Hematopoietic multipotent progenitor cell treated with erythropoietin and hydrocortisone succinate and interleukin-3 and kit ligand, for 4 days (in vitro differentiated cells): Measurements from ENCODE around the gene DPEP2NB.
"Not testable (repeated sequence)": the region's sequence is repeated elsewhere in the genome, so short reads cannot be mapped to it uniquely, and the experiment has no call there.

ENCODE experiments used
- DNase-seq: peaks from one replicate; pipeline ENCODE4 v3.0.0-alpha.2; 2015

Gene DPEP2NB

GRCh38 chr16:67979955-67980678 lies 35.6 kb downstream of the DPEP2NB start, which contains the start of gene DPEP3:
DPEP3 (minus strand) TSS chr16:67980499; CDS start chr16:67980380, 119 bp downstream.
- peak; percentile 52 for DNase-seq

- DNase-seq, result no peak
These were observed 38.1 kb downstream of the DPEP2NB start for GRCh38 chr16:67977469-67978227.

- DNase-seq, result no peak
These were observed 38.7 kb downstream of the DPEP2NB start for GRCh38 chr16:67977005-67977404.

DNA sequence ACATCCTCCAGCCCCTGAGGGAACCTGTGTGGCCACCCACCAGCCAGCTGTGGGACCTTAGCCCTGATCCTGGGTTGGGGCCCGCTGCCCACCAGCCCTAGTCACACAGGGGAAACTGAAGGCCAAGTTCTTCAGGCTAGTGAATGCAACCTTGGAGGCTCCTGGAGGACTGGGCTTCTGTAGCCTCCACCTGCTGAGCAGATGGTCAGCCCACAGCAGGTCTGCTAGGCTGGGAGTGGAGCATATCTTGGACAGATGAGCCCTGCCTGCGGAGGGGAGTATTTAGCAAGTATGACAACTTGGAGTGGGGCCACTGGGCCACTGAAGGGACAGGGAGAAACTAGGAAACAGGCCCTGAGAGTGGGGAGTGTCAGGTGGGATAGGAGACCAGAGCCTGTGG lies 39.5 kb downstream of the DPEP2NB start:
- DNase-seq, result no peak

DNA sequence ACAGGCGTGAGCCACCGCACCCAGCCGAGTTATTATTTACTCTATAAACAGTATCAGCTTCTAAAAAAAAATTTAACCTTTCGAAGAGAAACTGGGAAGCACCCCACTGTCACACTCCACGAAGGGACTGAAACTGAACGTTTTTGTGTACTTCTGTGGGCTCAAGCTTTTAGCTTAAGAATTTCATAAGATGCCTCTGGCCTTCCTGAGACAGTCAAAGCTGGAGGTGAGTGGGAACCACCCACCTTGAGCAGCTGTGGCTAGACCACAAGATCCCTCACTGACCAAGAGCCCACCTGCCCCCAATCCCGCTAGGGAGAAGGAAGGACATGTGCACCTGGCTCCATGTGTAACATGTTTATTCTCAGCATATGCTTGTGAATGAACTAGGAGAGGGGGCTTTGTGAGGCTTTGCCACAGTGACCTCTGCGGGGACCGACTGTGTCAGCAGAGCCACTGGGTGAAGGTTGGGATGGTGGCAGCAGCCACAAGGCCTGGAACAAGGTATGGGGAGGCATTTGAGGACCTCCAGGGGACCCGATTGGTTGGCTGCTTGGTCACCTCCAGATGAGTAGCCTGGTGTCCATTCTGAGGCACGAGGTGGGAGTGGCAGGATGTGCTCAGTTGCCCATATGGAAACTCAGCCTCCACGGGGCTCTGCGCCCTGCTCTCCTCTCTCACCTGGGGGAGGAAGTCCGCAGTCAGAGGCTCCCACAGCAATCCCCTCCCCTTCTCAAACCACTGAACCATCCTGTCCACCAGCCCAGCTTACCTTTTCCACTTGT lies 40.2 kb downstream of the DPEP2NB start:
- no peak for DNase-seq

DNA sequence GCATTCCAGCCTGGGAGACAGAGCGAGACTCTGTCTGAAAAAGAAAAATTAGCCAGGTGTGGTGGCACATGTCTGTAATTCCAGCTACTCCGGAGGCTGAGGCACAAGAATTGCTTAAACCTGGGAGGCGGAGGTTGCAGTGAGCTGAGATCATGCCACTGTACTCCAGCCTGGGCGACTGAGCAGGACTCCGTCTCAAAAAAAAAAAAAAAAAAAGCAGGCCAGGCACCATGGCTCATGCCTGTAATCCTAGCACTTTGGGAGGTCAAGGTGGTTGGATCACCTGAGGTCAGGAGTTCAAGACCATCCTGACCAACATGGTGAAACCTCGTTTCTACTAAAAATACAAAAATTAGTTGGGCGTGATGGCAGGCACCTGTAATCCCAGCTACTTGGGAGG lies 43.4 kb downstream of the DPEP2NB start:
- DNase-seq, result not testable (repeated sequence)

DNA sequence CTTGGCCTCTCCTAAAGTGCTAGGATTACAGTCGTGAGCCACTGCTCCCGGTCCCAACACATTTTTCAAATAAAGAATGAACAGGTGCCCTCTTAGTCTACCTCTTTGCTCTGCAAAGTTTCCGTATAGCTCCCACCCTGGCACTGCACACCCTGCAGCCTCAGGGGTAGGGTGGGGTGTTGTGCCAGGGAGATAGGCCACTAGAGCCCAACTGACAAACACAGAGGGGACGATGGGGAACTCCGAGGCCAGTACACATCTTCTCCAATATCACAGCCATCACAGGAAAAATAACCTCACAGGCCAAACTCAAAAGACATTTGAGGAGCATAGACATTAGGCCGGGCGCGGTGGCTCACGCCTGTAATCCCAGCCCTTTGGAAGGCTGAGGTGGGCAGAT lies 44.6 kb downstream of the DPEP2NB start:
- peak; percentile 48 for DNase-seq

- peak; percentile 75 for DNase-seq
These were observed 46.3 kb downstream of the DPEP2NB start for GRCh38 chr16:67969254-67970039.

DNA sequence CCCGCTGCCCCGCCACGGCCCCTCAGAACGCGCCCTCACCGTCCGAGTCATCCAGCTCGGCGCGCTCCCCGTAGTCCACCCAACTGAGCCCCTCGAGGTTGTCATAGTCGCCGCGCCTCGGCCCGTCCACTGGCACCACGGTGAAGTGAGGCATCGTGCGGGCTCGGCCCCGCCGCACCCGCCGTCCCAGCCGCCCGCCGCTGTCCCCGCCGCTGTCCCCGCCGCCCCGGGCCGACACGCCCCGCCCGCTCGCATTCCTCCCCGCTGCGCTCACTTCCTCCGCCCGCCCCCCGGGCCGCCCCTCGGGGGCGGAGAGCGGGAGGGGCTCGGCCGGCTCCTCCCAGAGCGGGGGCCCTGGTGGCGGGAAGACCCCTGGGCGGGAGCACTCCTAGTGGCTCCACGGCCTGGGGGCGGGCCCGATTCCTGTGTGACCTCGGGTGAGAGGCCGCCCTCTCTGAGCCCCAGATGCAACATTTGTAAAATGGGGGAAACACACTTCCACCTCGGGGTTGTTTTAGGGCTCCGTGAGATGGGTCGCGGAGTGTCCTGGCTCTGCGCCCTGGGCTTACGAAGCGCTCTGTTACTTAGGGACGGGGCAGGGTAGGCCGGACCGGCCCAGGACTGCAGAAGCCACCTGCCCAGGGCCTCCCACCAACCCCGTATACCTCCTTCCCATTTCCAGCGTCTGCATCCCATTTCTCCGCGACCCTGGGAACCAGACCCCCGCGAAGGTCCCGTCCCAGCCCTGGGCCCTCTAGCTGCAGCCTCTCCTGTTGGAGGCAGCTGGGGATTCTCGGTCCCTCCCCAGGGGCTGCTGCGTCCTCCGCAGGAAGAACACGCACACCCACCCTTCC lies 47.1 kb downstream of the DPEP2NB start, which contains the start of gene SLC12A4:
TSS of gene SLC12A4 (minus strand) at position 238 of the 854 bp plus-strand sequence. CDS start at position 154, 84 bp downstream.
- peak; percentile 95 for DNase-seq

- peak; percentile 46 for DNase-seq
These were observed 47.7 kb downstream of the DPEP2NB start for GRCh38 chr16:67967958-67968399.

DNA sequence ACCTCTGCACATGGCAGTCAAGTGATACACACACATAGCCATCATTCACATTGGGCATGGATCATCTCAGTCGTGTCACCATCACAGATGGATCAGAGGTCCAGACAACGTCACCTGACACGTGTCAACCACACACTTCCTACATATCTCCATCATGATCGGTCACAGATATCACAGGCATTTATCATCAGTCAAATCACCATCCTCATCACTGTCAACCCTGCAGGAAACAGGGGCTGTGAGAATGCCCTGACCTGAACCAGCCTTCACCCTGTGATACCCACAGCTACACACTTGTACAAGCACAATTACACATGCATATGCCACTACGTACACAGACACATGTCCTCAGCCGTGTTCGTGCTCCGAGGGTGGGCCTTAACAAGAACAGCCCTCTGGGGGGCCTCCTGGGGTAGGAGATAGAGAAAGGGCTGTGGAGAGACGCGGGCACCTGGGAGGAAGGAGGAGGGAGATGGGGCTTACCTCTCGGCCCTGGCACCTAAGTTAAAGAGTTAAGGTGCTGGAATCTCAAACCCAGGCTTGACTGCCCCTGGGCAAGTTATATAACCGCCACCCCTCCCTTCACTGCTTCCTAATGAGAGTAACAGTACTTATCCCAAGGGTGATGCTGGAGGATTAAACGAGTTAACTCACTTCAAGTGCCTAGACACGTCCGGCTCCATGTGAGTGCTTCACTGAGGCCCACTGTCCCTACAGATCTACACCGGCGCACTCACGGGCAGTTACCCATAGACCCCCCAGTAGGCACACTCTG lies 48.3 kb downstream of the DPEP2NB start:
- peak; percentile 38 for DNase-seq

DNA sequence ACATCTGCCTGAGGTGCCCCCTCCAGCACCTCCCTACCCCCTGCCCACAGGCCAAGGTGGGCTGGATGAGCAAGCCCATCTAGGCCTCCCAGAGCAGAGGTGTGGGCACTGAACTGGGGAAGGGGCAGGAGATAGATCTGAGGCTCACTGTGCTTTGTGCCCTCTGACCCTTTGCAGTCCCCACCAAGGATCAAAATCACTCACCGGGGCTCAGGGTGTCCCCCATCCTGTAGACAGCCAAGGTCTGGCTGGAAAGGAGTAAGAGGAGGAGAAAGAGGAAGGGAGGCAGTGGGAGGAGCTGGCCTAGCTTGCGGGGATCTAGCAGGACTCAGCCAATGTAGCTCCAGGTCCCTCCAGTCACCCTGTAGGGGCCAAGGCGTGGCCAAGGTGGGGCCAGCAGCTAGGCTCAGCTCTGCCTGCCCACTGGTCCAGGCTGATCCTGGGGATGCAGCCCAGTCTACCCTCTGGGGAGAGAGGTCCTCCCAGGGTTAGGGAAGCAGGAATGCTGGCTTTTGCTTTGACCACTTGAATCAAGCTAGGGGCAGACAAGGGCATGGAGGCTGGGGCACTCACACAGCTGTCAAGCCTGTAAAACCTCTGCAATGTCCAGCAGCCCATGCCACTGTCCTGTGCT lies 49.0 kb downstream of the DPEP2NB start:
- peak; percentile 51 for DNase-seq

- DNase-seq, result no peak
These were observed 49.8 kb downstream of the DPEP2NB start for GRCh38 chr16:67965668-67966548.

DNA sequence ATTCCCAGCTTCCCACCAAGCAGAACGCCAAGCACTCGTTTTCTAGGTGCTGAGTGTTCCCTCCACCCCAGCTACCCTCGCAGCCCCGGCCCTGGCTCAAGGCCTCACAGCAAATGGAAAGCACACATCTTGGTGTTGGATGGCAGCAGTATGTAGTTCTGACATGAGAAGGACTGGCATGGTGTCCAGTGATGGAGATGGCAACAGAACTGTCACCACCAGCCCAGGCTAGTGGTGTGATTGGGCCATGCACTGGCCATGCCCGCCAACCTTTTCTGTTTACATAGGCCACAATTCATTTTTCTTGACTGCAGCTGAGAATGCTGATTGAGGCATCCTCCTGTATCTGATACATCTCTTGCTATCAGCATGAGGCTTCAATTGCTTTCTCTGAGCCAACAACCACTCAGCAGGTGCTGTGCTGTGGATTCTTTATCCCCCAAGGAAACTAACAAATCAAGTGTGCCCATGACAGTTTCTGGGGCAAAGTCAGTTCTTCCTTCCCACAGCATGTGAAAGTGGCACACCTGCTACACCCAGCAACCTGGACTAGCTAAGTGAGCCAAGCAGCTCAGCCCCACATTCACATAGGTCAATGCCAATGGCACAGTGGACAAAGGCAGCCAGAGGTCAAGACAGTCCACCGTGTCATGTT lies 51.1 kb downstream of the DPEP2NB start:
- DNase-seq, result no peak

DNA sequence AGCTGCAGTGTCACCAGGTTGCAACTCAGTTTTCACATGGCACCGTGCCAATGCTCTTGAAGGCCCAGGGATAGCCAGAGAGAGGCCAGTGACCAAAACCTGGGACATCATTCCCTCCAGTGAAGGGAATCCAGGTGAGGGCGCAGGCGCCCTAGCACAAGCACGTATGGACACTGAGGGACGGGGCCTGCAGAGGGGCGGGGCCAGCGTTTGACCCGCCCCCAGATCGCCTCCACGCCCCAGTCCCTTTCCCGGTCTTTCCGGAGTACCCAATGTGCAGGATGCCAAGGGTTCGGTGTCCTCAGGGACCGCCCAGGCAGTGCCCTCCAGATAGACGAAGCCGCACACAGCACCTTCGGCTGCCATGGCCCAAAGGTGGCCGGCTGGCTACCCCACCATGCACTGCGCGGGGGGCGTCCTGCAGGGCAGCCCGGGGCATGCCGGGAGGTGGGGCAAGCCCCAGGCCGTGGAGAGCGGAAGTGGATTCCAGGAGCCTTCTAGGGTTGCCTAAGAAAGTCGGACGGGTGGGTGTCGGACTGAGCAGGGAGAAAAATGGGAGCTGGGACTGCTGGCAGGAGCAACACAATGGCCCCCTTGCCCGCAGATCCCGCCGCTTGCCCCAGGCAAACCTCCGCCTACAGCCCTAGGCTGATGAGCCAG lies 51.9 kb downstream of the DPEP2NB start:
- DNase-seq, result no peak
